Esophagus squamous epithelium (tissue), 4 donors: ENCODE results near the gene BNIP2.

Experiments used
- CTCF ChIP-seq, 6 experiments: fragments of 450-650 bp in 4 of 6; fragments of 200-600 bp in 2 of 6; sonication (generic) in 2 of 6; IDR thresholded peaks; one replicate each; pipeline ENCODE4 v1.5.1; 2016 to 2019; ENCODE audit warnings: antibody characterized with exemption in 6 of 6, mild to moderate bottlenecking in 4 of 6, moderate library complexity in 4 of 6
- POLR2A ChIP-seq, 4 donors: fragments of 450-650 bp; IDR thresholded peaks; one replicate each; pipeline ENCODE4 v1.6.1; 2017; ENCODE audit warnings: antibody characterized with exemption in 4 of 4, mild to moderate bottlenecking in 4 of 4, moderate library complexity in 3 of 4

- no peak for TF ChIP-seq CTCF (IDR thresholded peaks at IDR 0.05)
- TF ChIP-seq POLR2A (IDR thresholded peaks at IDR 0.05): no peak
These were observed 75.0 kb downstream of the BNIP2 start for GRCh38 chr15:59614153-59614552.
